ENCODE data around the gene PEPD. TPM values are rescaled to one million over a fixed set of nuclear protein-coding genes. Genes with fewer than 3 reads are reported as not detected.

Gene PEPD
- total and polyA plus RNA-seq, 2 donors (not counting 3 experiments of a cell fraction or from before 2014, with no cell fraction given), result 73.7 to 126 TPM

GRCh38 chr19:33388231-33388724, 133.3 kb downstream of the PEPD start:
- POLR2A ChIA-PET, result no interaction called here
- FAIRE-seq, result no peak
- BruUV-seq (replicated peaks), result no TSS peak

GRCh38 chr19:33387351-33388230, 134.0 kb downstream of the PEPD start:
- Histone ChIP-seq H3K4me1 (ENCODE audit: control insufficient read depth, extremely low read depth, insufficient read depth, low read length) (no peaks in the 10 kb centered on the region), H3K9me1 (replicated peaks; ENCODE audit: control insufficient read depth, extremely low read depth, insufficient read depth, low read length) (no peaks in the 10 kb centered on the region), H3K27me3 (ENCODE audit: control insufficient read depth in 2 of 2, insufficient read depth in 2 of 2, low read length in 2 of 2) (no peaks in the 10 kb centered on the region), H3K79me2 (ENCODE audit: control insufficient read depth, insufficient read depth, low read length) (peaks cover 24% of the 10 kb centered on the region), H3K27ac (ENCODE audit: insufficient read depth, low read depth, low read length) (no peak overlapping the region), H4K20me1 (replicated peaks; ENCODE audit: control insufficient read depth, extremely low read depth, insufficient read depth, low read length) (peaks cover 2% of the 10 kb centered on the region), H3K9ac (replicated peaks; ENCODE audit: extremely low read depth, insufficient read depth, low read length) (no peak overlapping the region), H2AFZ (ENCODE audit: low read depth, low read length) (no peak overlapping the region), H3K9me3 (replicated peaks; ENCODE audit: control insufficient read depth, insufficient read depth, low read length) (no peaks in the 10 kb centered on the region), H3K36me3 (ENCODE audit: control insufficient read depth in 2 of 2, extremely low read depth in 1 of 2, insufficient read depth in 2 of 2, low read length in 2 of 2) (peaks cover 0 to 6% of the 10 kb centered on the region in 2 experiments), H3K4me2 (ENCODE audit: insufficient read depth, low read length) (no peak overlapping the region), H3K4me3 (replicated peaks in 1 of 3; ENCODE audit: insufficient read depth in 1 of 3, low read depth in 1 of 3, low read length in 3 of 3) (no peak overlapping the region)
- ChIA-PET CTCF (interaction anchor here (1.2 kb wide), 1 partner anchor 10 kb away, joined by 3 read pairs; no protein-coding TSS in a partner anchor), POLR2A (no interaction called here)
- dilution Hi-C loops (cut with MboI; ENCODE audit: extremely low pct_ligation_motif_present, low sequenced_read_pairs), result no loop called here
- TF ChIP-seq EZH2 (IDR thresholded peaks at IDR 0.05; ENCODE audit: borderline replicate concordance, low read depth, low read length, severe bottlenecking) (no peak), MAX (IDR thresholded peaks at IDR 0.05; ENCODE audit: insufficient read depth, insufficient read length) (no peak), FOS (IDR thresholded peaks at IDR 0.05; ENCODE audit: borderline replicate concordance, insufficient read depth, low read length) (no peak), CTCF (IDR thresholded peaks at IDR 0.05; ENCODE audit: extremely low read depth in 1 of 2, insufficient read depth in 1 of 2, low read depth in 1 of 2, low read length in 2 of 2) (no peak), MYC (IDR thresholded peaks at IDR 0.05; ENCODE audit: low read depth, low read length) (no peak), POLR2AphosphoS5 (IDR thresholded peaks at IDR 0.05; ENCODE audit: insufficient read depth, low read depth, low read length) (no peak), GATA2 (IDR thresholded peaks at IDR 0.05; ENCODE audit: insufficient read depth, insufficient read length, low read depth, low read length) (no peak), POLR2A (IDR thresholded peaks at IDR 0.05; ENCODE audit: low read depth, low read length) (no peak), JUN (IDR thresholded peaks at IDR 0.05; ENCODE audit: borderline replicate concordance, insufficient read depth, insufficient read length, low read depth) (no peak)
- FAIRE-seq (no peak), DNase-seq (ENCODE audit: low read depth, low spot score) (no peak)
- no TSS peak for BruUV-seq (replicated peaks)
- intact Hi-C loops (cut with micrococcal nuclease), result no loop called here

More at GRCh38 chr19:33388231-33388724, 133.3 kb downstream of the PEPD start:
- no peak overlapping the region for H3K4me3 ChIP-seq (replicated peaks in 1 of 3; ENCODE audit: insufficient read depth in 1 of 3, low read depth in 1 of 3, low read length in 3 of 3)
- peaks cover 17% of the 10 kb centered on the region for H3K79me2 ChIP-seq (ENCODE audit: control insufficient read depth, insufficient read depth, low read length)
- no peak overlapping the region for H3K9ac ChIP-seq (replicated peaks; ENCODE audit: extremely low read depth, insufficient read depth, low read length)
- no peaks in the 10 kb centered on the region for H3K4me1 ChIP-seq (ENCODE audit: control insufficient read depth, extremely low read depth, insufficient read depth, low read length)
- no peaks in the 10 kb centered on the region for H3K9me1 ChIP-seq (replicated peaks; ENCODE audit: control insufficient read depth, extremely low read depth, insufficient read depth, low read length)
- no peaks in the 10 kb centered on the region for H3K9me3 ChIP-seq (replicated peaks; ENCODE audit: control insufficient read depth, insufficient read depth, low read length)
- dilution Hi-C loops (cut with MboI; ENCODE audit: extremely low pct_ligation_motif_present, low sequenced_read_pairs), result no loop called here
- H3K36me3 ChIP-seq (ENCODE audit: control insufficient read depth in 2 of 2, extremely low read depth in 1 of 2, insufficient read depth in 2 of 2, low read length in 2 of 2), result peaks cover 0 to 6% of the 10 kb centered on the region in 2 experiments
- DNase-seq (ENCODE audit: low read depth, low spot score), result no peak
- no peaks in the 10 kb centered on the region for H4K20me1 ChIP-seq (replicated peaks; ENCODE audit: control insufficient read depth, extremely low read depth, insufficient read depth, low read length)
- intact Hi-C loops (cut with micrococcal nuclease), result no loop called here
- no peak overlapping the region for H3K27ac ChIP-seq (ENCODE audit: insufficient read depth, low read depth, low read length)
- no peaks in the 10 kb centered on the region for H3K27me3 ChIP-seq (ENCODE audit: control insufficient read depth in 2 of 2, insufficient read depth in 2 of 2, low read length in 2 of 2)
- H3K4me2 ChIP-seq (ENCODE audit: insufficient read depth, low read length), result no peak overlapping the region
- CTCF ChIA-PET, result interaction anchor here (1.2 kb wide), 1 partner anchor 11 kb away, joined by 3 read pairs; no protein-coding TSS in a partner anchor
- TF ChIP-seq JUN (IDR thresholded peaks at IDR 0.05; ENCODE audit: borderline replicate concordance, insufficient read depth, insufficient read length, low read depth) (no peak), POLR2AphosphoS5 (IDR thresholded peaks at IDR 0.05; ENCODE audit: insufficient read depth, low read depth, low read length) (no peak)
- no peak overlapping the region for H2AFZ ChIP-seq (ENCODE audit: low read depth, low read length)
